ENCODE data around the gene RFX7.

Gene RFX7

GRCh38 chr15:56232058-56232457, 11.6 kb downstream of the RFX7 start:
- TF ChIP-seq ZNF274 (IDR thresholded peaks at IDR 0.05; ENCODE audit: low read depth, low read length), result no peak
- no peak overlapping the region for H3K4me3 ChIP-seq (ENCODE audit: low read length)

- TF ChIP-seq ZNF274 (IDR thresholded peaks at IDR 0.05; ENCODE audit: low read depth, low read length), result no peak
- no peak overlapping the region for H3K4me3 ChIP-seq (ENCODE audit: low read length)
Measured at GRCh38 chr15:56228854-56229253, 14.8 kb downstream of the RFX7 start.

GRCh38 chr15:56228352-56228751, 15.3 kb downstream of the RFX7 start:
- TF ChIP-seq ZNF274 (IDR thresholded peaks at IDR 0.05; ENCODE audit: low read depth, low read length), result no peak
- H3K4me3 ChIP-seq (ENCODE audit: low read length), result no peak overlapping the region

GRCh38 chr15:56227780-56228179, 15.9 kb downstream of the RFX7 start:
- H3K4me3 ChIP-seq (ENCODE audit: low read length), result no peak overlapping the region
- no peak for TF ChIP-seq ZNF274 (IDR thresholded peaks at IDR 0.05; ENCODE audit: low read depth, low read length)

GRCh38 chr15:56227306-56227705, 16.4 kb downstream of the RFX7 start:
- no peak for TF ChIP-seq ZNF274 (IDR thresholded peaks at IDR 0.05; ENCODE audit: low read depth, low read length)
- no peak overlapping the region for H3K4me3 ChIP-seq (ENCODE audit: low read length)

GRCh38 chr15:56225520-56225919, 18.2 kb downstream of the RFX7 start:
- H3K4me3 ChIP-seq (ENCODE audit: low read length), result no peak overlapping the region
- TF ChIP-seq ZNF274 (IDR thresholded peaks at IDR 0.05; ENCODE audit: low read depth, low read length), result no peak

- no peak for TF ChIP-seq ZNF274 (IDR thresholded peaks at IDR 0.05; ENCODE audit: low read depth, low read length)
- no peak overlapping the region for H3K4me3 ChIP-seq (ENCODE audit: low read length)
Measured at GRCh38 chr15:56222302-56222701, 21.4 kb downstream of the RFX7 start.

GRCh38 chr15:56217341-56217740, 26.3 kb downstream of the RFX7 start:
- H3K4me3 ChIP-seq (ENCODE audit: low read length), result no peak overlapping the region
- no peak for TF ChIP-seq ZNF274 (IDR thresholded peaks at IDR 0.05; ENCODE audit: low read depth, low read length)

- no peak for TF ChIP-seq ZNF274 (IDR thresholded peaks at IDR 0.05; ENCODE audit: low read depth, low read length)
- H3K4me3 ChIP-seq (ENCODE audit: low read length), result no peak overlapping the region
Measured at GRCh38 chr15:56215769-56216168, 27.9 kb downstream of the RFX7 start.

GRCh38 chr15:56211960-56212550, 31.6 kb downstream of the RFX7 start:
- H3K4me3 ChIP-seq (ENCODE audit: low read length), result no peak overlapping the region
- TF ChIP-seq ZNF274 (IDR thresholded peaks at IDR 0.05; ENCODE audit: low read depth, low read length), result no peak

- no peak for TF ChIP-seq ZNF274 (IDR thresholded peaks at IDR 0.05; ENCODE audit: low read depth, low read length)
Measured at GRCh38 chr15:56211064-56211463, 32.6 kb downstream of the RFX7 start.

GRCh38 chr15:56208641-56209155, 35.0 kb downstream of the RFX7 start:
- H3K4me3 ChIP-seq (ENCODE audit: low read length), result no peak overlapping the region
- no peak for TF ChIP-seq ZNF274 (IDR thresholded peaks at IDR 0.05; ENCODE audit: low read depth, low read length)

More at GRCh38 chr15:56211064-56211463, 32.6 kb downstream of the RFX7 start:
- H3K4me3 ChIP-seq (ENCODE audit: low read length), result no peak overlapping the region

GRCh38 chr15:56208185-56208584, 35.5 kb downstream of the RFX7 start:
- no peak for TF ChIP-seq ZNF274 (IDR thresholded peaks at IDR 0.05; ENCODE audit: low read depth, low read length)
- peak overlapping the region; percentile 37; the same call in 1 of the 2 replicates for H3K4me3 ChIP-seq (ENCODE audit: low read length)

GRCh38 chr15:56207711-56208110, 36.0 kb downstream of the RFX7 start:
- no peak for TF ChIP-seq ZNF274 (IDR thresholded peaks at IDR 0.05; ENCODE audit: low read depth, low read length)
- H3K4me3 ChIP-seq (ENCODE audit: low read length), result peak overlapping the region; percentile 37; the same call in 1 of the 2 replicates

- no peak overlapping the region for H3K4me3 ChIP-seq (ENCODE audit: low read length)
- no peak for TF ChIP-seq ZNF274 (IDR thresholded peaks at IDR 0.05; ENCODE audit: low read depth, low read length)
Measured at GRCh38 chr15:56207092-56207491, 36.6 kb downstream of the RFX7 start.

All from GM08714 (cell line).